ENCODE measurements around the gene GFOD2.

Gene GFOD2

DNA sequence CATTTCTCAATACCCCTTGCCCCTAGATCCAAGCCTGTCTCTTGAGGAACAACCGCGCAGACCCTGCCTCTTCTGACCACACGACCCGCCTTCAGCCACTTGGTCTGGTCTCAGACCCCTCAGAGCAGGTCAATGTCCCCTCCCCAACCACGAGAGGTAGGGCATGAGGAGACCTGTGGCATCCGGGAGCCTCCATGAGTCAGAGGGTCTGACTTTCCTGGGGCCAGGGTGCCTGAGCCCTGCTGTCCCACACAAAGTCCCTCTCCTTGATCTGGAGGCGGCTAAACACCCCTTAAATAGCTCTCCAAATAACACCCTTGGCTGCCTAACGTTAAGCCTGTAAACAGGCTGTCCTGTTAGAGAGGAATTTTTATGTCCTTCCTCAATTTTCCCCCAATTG, 69.1 kb downstream of the GFOD2 start:
- TF ChIP-seq, protein P1, sequence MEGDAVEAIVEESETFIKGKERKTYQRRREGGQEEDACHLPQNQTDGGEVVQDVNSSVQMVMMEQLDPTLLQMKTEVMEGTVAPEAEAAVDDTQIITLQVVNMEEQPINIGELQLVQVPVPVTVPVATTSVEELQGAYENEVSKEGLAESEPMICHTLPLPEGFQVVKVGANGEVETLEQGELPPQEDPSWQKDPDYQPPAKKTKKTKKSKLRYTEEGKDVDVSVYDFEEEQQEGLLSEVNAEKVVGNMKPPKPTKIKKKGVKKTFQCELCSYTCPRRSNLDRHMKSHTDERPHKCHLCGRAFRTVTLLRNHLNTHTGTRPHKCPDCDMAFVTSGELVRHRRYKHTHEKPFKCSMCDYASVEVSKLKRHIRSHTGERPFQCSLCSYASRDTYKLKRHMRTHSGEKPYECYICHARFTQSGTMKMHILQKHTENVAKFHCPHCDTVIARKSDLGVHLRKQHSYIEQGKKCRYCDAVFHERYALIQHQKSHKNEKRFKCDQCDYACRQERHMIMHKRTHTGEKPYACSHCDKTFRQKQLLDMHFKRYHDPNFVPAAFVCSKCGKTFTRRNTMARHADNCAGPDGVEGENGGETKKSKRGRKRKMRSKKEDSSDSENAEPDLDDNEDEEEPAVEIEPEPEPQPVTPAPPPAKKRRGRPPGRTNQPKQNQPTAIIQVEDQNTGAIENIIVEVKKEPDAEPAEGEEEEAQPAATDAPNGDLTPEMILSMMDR (conservative IDR thresholded peaks at IDR 0.05; ENCODE audit: low read depth, low read length) = no peak

DNA sequence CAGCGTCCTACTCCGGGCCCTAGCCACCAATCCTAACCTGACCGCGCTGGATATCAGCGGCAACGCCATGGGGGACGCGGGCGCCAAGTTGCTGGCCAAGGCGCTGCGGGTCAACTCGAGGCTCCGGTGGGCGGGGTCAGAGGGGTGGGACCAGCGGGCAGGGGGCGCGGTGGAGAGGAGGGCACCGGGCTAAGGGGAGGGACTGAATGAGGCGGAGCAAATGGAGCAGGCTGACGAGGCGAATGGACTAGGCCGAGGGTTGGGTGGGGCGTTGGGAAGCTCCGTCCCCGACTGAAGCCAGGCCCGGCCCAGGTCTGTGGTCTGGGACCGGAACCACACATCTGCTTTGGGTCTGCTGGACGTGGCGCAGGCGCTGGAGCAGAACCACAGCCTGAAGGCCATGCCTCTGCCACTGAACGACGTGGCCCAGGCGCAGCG, 69.6 kb downstream of the GFOD2 start:
- H3K4me3 ChIP-seq (ENCODE audit: low read length) = no peak overlapping the region
- TF ChIP-seq, protein P1 (conservative IDR thresholded peaks at IDR 0.05; ENCODE audit: low read depth, low read length) = no peak

More for the DNA sequence above, 69.1 kb downstream of the GFOD2 start:
- DNase-seq (ENCODE audit: low read depth) = no peak
- no peak overlapping the region for H3K4me3 ChIP-seq (ENCODE audit: low read length)

DNA sequence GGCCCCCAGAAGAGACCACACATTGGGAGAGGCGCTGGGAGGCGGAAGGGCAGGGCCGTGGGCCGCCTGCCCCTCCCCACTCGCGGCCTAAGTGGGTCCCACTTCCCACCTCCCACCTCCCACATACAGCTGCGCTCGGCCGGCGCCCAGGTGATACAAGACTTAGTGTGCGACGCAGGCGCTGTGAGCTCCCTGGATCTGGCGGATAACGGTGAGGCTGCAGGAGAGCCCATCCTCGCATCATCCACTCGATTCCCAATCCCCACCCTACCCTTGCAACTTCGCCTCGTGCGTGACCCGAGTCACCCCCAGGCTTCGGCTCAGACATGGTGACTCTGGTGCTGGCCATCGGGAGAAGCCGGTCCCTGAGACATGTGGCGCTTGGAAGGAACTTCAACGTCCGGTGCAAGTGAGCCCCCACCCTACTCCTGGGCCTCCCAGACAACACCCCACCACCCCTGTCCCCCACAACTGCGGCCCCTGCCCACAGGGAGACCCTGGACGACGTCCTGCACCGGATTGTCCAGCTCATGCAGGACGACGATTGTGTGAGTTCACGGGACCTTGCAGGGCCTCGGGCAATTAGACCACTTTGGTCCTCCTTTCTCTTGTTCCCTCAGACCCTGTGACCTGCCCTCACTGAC, 70.2 kb downstream of the GFOD2 start:
- TF ChIP-seq, protein P1 (conservative IDR thresholded peaks at IDR 0.05; ENCODE audit: low read depth, low read length) = no peak
- no peak for DNase-seq (ENCODE audit: low read depth)
- no peak overlapping the region for H3K4me3 ChIP-seq (ENCODE audit: low read length)

More for the DNA sequence above, 69.6 kb downstream of the GFOD2 start:
- DNase-seq (ENCODE audit: low read depth) = no peak

DNA sequence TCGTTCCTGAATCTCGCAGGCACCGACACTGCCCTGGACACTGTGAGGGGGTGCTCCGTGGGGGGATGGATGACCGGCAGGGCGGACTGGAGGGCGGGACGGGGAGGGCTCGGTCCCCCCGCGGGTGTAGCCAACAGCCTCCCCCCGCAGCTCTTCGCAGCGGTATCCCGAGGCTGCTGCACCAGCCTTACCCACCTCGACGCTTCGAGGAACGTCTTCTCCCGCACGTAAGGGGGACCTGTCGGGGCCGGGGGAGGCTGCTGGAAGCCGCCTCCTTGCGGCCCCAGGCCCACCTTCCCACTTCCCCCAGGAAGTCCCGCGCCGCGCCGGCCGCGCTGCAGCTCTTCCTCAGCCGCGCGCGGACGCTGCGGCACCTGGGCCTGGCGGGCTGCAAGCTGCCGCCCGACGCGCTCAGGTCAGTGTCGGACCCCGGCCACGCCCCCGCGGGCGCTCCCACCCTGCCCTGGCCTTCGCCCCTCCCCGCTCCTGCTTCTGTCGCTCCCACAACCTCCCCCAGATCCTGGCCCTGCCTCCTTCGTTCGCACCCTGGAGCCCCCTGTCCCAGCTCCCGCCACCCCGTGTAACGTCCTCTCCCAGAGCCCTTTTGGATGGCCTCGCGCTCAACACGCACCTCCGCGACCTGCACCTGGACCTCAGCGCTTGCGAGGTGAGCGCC, 70.9 kb downstream of the GFOD2 start:
- TF ChIP-seq, protein P1 (conservative IDR thresholded peaks at IDR 0.05; ENCODE audit: low read depth, low read length) = no peak
- DNase-seq (ENCODE audit: low read depth) = no peak
- H3K4me3 ChIP-seq (ENCODE audit: low read length) = no peak overlapping the region

DNA sequence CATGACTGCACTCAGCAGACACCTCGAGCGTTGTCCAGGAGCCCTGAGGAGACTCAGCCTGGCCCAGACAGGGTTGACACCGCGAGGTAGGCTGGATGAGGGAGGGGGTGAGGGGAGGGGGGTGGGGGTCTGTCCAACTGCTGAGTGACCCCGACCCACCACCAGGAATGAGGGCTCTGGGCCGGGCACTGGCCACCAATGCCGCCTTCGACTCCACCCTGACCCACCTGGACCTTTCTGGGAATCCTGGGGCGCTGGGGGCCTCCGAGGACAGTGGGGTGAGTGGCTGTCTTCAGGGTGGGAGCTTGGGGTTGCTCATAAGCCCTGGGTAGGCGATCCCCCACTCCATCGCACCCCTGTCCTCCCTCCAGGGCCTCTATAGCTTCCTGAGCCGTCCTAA, 71.4 kb downstream of the GFOD2 start:
- no peak overlapping the region for H3K4me3 ChIP-seq (ENCODE audit: low read length)
- TF ChIP-seq, protein P1 (conservative IDR thresholded peaks at IDR 0.05; ENCODE audit: low read depth, low read length) = no peak
- no peak for DNase-seq (ENCODE audit: low read depth)

DNA sequence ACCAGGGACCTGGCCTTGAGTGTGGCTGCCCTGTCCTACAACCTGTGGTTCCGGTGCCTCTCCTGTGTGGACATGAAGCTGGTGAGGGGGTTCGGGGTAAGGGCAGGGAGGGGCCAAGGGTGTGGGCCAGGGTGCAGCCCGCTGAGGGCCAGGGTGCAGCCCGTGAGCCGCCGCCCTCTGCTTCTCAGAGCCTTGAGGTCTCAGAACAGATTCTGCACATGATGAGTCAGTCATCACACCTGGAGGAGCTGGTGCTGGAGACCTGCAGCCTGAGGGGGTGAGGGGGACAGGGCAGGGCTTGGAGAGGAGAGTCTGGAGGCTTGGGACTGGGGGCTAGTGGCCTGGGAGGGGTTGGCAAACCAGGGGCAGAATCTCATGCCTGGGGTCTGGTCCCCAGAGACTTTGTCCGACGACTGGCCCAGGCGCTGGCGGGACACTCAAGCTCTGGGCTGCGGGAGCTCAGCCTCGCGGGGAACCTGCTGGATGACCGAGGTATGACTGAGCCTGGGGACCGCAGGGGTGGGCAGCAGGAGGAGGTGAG, 71.9 kb downstream of the GFOD2 start:
- DNase-seq (ENCODE audit: low read depth) = no peak
- H3K4me3 ChIP-seq (ENCODE audit: low read length) = no peak overlapping the region
- TF ChIP-seq, protein P1 (conservative IDR thresholded peaks at IDR 0.05; ENCODE audit: low read depth, low read length) = no peak
